ENCODE data around the gene SDHD. TPM values are rescaled to one million over a fixed set of nuclear protein-coding genes. Genes with fewer than 3 reads are reported as not detected.

SDHD gene
- total RNA-seq, 1 experiment from 2014 or later, result 79.6 TPM

GRCh38 chr11:112096194-112096593 is 9.5 kb downstream of the SDHD start:
- H3K79me1 ChIP-seq (ENCODE audit: insufficient read depth, low read depth, low read length, poor library complexity, severe bottlenecking), result no peaks in the 10 kb centered on the region
- no peak overlapping the region for H2AK5ac ChIP-seq (ENCODE audit: insufficient read length, low read length)
- no peak overlapping the region for H3K9ac ChIP-seq (ENCODE audit: extremely low read depth, insufficient read length, low read length)
- no peak overlapping the region for H3K23ac ChIP-seq (ENCODE audit: insufficient read length, low read depth, low read length)
- H2BK12ac ChIP-seq (ENCODE audit: insufficient read length, low read depth, low read length), result no peak overlapping the region
- H3K4me1 ChIP-seq (ENCODE audit: insufficient read depth, low read length), result no peaks in the 10 kb centered on the region
- no peaks in the 10 kb centered on the region for H3K9me3 ChIP-seq (ENCODE audit: control insufficient read depth, low read depth, low read length)
- no peaks in the 10 kb centered on the region for H3K79me2 ChIP-seq (ENCODE audit: insufficient read depth, low read length)
- no peak for TF ChIP-seq CTCF (conservative IDR thresholded peaks at IDR 0.05)
- H2BK15ac ChIP-seq (ENCODE audit: low read depth, low read length), result no peak overlapping the region
- H2BK120ac ChIP-seq (ENCODE audit: low read depth, low read length, poor library complexity, severe bottlenecking), result no peak overlapping the region
- H2BK20ac ChIP-seq (ENCODE audit: low read depth, low read length, poor library complexity, severe bottlenecking), result no peak overlapping the region
- no peak overlapping the region for H4K91ac ChIP-seq (ENCODE audit: insufficient read length, low read depth, low read length)
- no peak overlapping the region for H2BK5ac ChIP-seq (ENCODE audit: insufficient read length, low read length)
- H4K8ac ChIP-seq (replicated peaks; ENCODE audit: insufficient read length, low read depth, low read length), result no peak overlapping the region
- H3T11ph ChIP-seq (ENCODE audit: low read length), result no peak overlapping the region
- no peak overlapping the region for H3K4me2 ChIP-seq (ENCODE audit: insufficient read depth, insufficient read length, low read length)
- Mint-ChIP-seq H3K9me3 (no peaks in the 10 kb centered on the region), H3K4me1 (no peaks in the 10 kb centered on the region), H3K27ac (no peak overlapping the region), H3K4me3 (no peak overlapping the region), H3K36me3 (ENCODE audit: insufficient read depth in 1 of 3, low read depth in 3 of 3) (peaks cover 16 to 32% (median 28%) of the 10 kb centered on the region in 3 experiments; a peak in 6 of 7 replicates), H3K27me3 (ENCODE audit: low read depth) (no peaks in the 10 kb centered on the region)
- H3K4ac ChIP-seq (ENCODE audit: low read depth, low read length), result no peak overlapping the region
- H4K20me1 ChIP-seq (ENCODE audit: control insufficient read depth, insufficient read depth, insufficient read length), result no peaks in the 10 kb centered on the region
- no peak for DNase-seq
- H3K23me2 ChIP-seq (ENCODE audit: insufficient read length, low read depth, low read length, poor library complexity, severe bottlenecking), result no peaks in the 10 kb centered on the region
- H3K27me3 ChIP-seq (ENCODE audit: insufficient read depth, low read length), result no peaks in the 10 kb centered on the region
- H3K27ac ChIP-seq (ENCODE audit: insufficient read length, low read depth, low read length), result no peak overlapping the region
- no peak overlapping the region for H3K18ac ChIP-seq (ENCODE audit: insufficient read length, low read depth, low read length)
- no peak overlapping the region for H4K5ac ChIP-seq (ENCODE audit: insufficient read length, low read depth, low read length)
- no peak overlapping the region for H3K14ac ChIP-seq (ENCODE audit: insufficient read depth, low read length)
- H3K56ac ChIP-seq (ENCODE audit: insufficient read length, low read depth, low read length), result no peak overlapping the region
- H2AFZ ChIP-seq (ENCODE audit: low read length), result no peak overlapping the region
